Measurements from ENCODE around the gene TEX48.

TEX48 gene

DNA sequence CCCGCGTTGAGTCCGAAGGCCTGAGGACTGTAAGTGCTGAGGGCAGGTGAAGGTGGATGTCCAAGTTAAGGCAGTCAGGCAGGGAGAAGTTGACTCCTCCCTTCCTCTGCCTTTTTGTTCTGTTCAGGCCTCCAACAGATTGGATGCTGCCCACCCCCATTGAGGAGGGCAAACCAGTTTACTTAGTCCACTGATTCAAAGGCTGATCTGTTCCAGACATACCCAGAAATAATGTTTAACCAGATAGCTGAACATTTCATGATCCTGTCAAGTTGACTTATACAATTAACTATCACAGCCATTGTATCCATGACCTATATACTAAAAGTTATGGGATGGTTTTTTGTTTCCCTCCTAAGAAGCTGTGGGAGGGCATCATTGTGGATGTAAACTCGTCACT is 8.3 kb upstream of the TEX48 start:
- no peak for TF ChIP-seq CTCF (IDR thresholded peaks at IDR 0.05; ENCODE audit: low read depth, low read length, missing control alignments)
- DNase-seq (ENCODE audit: extremely low read depth, low read depth) = no peak
- H3K4me3 ChIP-seq (replicated peaks; ENCODE audit: low read depth, low read length) = no peak overlapping the region

GRCh38 chr9:114689813-114690212 is 7.8 kb upstream of the TEX48 start:
- TF ChIP-seq CTCF (IDR thresholded peaks at IDR 0.05; ENCODE audit: low read depth, low read length, missing control alignments) = no peak
- no peak overlapping the region for H3K4me3 ChIP-seq (replicated peaks; ENCODE audit: low read depth, low read length)
- no peak for DNase-seq (ENCODE audit: extremely low read depth, low read depth)

GRCh38 chr9:114688909-114689610 is 7.1 kb upstream of the TEX48 start:
- no peak overlapping the region for H3K4me3 ChIP-seq (replicated peaks; ENCODE audit: low read depth, low read length)
- no peak for TF ChIP-seq CTCF (IDR thresholded peaks at IDR 0.05; ENCODE audit: low read depth, low read length, missing control alignments)
- no peak for DNase-seq (ENCODE audit: extremely low read depth, low read depth)

DNA sequence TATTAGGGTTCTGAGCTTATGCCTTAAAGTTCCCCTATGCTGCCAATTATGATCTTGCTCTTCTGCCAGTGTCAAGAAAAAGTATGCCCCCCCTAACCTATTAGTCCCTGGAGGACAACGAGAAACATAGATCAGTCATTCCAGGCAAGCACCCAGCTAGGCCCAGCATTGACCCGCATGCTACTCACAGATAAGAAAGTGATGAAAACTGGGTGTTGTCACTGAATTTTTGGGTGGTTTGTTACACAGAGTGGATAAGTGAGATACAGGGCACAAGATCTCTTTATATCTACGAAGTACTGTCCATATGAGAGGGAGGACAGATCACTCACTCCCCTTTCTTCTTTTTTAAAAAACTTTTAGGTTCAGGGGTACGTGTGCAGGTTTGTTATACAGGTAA is 6.4 kb upstream of the TEX48 start:
- H3K4me3 ChIP-seq (replicated peaks; ENCODE audit: low read depth, low read length) = no peak overlapping the region
- TF ChIP-seq CTCF (IDR thresholded peaks at IDR 0.05; ENCODE audit: low read depth, low read length, missing control alignments) = no peak

DNA sequence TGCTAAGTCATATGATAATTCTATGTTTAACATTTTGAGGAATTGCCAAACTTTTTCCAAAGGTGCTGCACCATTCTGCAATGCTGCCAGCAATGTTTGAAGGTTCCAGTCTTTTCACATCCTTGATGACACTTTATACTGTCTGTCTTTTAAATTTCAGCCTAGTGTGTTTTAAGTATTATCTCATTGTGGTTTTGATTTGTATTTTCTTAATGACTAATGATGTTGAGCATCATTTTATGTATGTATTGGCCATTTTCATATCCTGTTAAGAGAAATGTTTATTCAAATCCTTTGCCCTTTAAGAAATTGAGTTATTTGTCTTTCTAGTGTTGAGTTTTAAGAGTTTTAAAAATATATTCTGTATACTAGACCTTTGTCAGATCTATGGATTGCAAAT is 5.0 kb upstream of the TEX48 start:
- H3K4me3 ChIP-seq (replicated peaks; ENCODE audit: low read depth, low read length) = no peak overlapping the region
- TF ChIP-seq CTCF (IDR thresholded peaks at IDR 0.05; ENCODE audit: low read depth, low read length, missing control alignments) = no peak

More for the DNA sequence above, 6.4 kb upstream of the TEX48 start:
- DNase-seq (ENCODE audit: extremely low read depth, low read depth) = no peak

DNA sequence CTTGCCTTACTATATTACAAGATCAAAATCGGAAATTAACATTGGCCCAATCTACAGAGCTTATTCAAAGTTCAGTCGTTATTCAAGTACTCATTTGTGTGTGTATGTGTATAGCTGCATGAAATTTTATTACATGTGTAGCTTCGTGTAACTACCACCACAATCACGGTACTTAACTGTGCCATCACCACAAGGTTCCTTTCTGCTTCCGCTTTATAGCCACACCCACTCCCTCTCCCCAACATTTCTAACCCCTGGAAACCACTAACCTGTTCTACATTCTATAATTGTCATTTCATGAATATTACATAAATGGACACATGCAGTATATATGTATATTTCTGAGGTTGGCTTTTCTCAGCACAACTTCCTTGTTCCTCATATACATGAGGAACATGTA is 4.0 kb upstream of the TEX48 start:
- TF ChIP-seq CTCF (IDR thresholded peaks at IDR 0.05; ENCODE audit: low read depth, low read length, missing control alignments) = no peak
- no peak for DNase-seq (ENCODE audit: extremely low read depth, low read depth)
- no peak overlapping the region for H3K4me3 ChIP-seq (replicated peaks; ENCODE audit: low read depth, low read length)

More for the DNA sequence above, 5.0 kb upstream of the TEX48 start:
- DNase-seq (ENCODE audit: extremely low read depth, low read depth) = no peak

DNA sequence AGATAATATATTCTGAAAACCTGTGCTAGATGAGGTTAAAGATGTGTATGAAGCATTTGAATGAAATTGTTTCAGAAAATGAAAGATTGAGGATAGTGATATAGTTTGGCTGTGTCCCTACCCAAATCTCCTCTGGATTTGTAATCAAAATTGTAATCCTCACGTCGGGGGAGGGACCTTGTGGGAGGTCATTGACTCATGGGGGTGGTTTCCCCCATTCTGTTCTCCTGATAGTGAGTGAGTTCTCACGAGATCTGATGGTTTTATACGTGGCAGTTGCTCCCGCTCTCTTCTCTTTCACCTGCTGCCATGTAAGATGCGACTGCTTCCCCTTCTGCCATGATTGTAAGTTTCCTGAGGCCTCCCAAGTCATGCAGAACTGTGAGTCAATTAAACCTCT is 2.0 kb upstream of the TEX48 start:
- no peak for TF ChIP-seq CTCF (IDR thresholded peaks at IDR 0.05; ENCODE audit: low read depth, low read length, missing control alignments)
- DNase-seq (ENCODE audit: extremely low read depth, low read depth) = no peak
- no peak overlapping the region for H3K4me3 ChIP-seq (replicated peaks; ENCODE audit: low read depth, low read length)
